Measurements from ENCODE around the gene LRMDA. TPM values are rescaled to one million over a fixed set of nuclear protein-coding genes. Genes with fewer than 3 reads are reported as not detected.

The LRMDA gene
- total RNA-seq, 1 experiment from 2014 or later: 1.2 TPM

GRCh38 chr10:75542084-75542483, 110.7 kb downstream of the LRMDA start:
- no peaks in the 10 kb centered on the region for H4K20me1 ChIP-seq (ENCODE audit: low read length)
- ChIA-PET POLR2A (ENCODE audit: unreplicated experiment) (interaction anchor here (0.7 kb wide), 1 partner anchor 13 kb away, joined by 4 read pairs; no protein-coding TSS in a partner anchor), CTCF (no interaction called here)
- H3K4me2 ChIP-seq (ENCODE audit: low read length): no peak overlapping the region
- H3K9me2 ChIP-seq (replicated peaks; ENCODE audit: low read length): 0 out of 2 replicates have a peak, but pooled peaks cover 12% of the 10 kb centered on the region
- intact Hi-C loops (cut with micrococcal nuclease): no loop called here
- ATAC-seq (no peak), DNase-seq (no peak)
- no peak overlapping the region for H3K27ac ChIP-seq (ENCODE audit: low read length)
- no peaks in the 10 kb centered on the region for H3F3A ChIP-seq (ENCODE audit: low read length, unreplicated experiment)
- no peak overlapping the region for H3K4me3 ChIP-seq (ENCODE audit: low read length)
- no peaks in the 10 kb centered on the region for H3K79me2 ChIP-seq (ENCODE audit: low read length)
- no peak overlapping the region for H2AFZ ChIP-seq (ENCODE audit: low read length)
- no peaks in the 10 kb centered on the region for H3K36me3 ChIP-seq (ENCODE audit: low read depth, low read length)
- H3K27me3 ChIP-seq (ENCODE audit: low read length): peaks cover 56% of the 10 kb centered on the region
- no TSS peak for BruUV-seq (replicated peaks)
- H3K9ac ChIP-seq (ENCODE audit: low read length): no peak overlapping the region
- no peaks in the 10 kb centered on the region for H3K9me3 ChIP-seq (ENCODE audit: low read length)
- H3K4me1 ChIP-seq (ENCODE audit: insufficient read depth, low read length): peaks cover 4% of the 10 kb centered on the region; the same call in 1 of the 2 replicates
- TF ChIP-seq EZH2 (IDR thresholded peaks at IDR 0.05; ENCODE audit: low read length, unreplicated experiment) (no peak), EZH2phosphoT487 (IDR thresholded peaks at IDR 0.05; ENCODE audit: borderline replicate concordance, low read length) (no peak), CTCF (conservative IDR thresholded peaks at IDR 0.05; ENCODE audit: low read depth, low read length) (no peak)

GRCh38 chr10:75542906-75543305, 111.5 kb downstream of the LRMDA start:
- CTCF ChIA-PET: no interaction called here
- 0 out of 2 replicates have a peak, but pooled peaks cover 12% of the 10 kb centered on the region for H3K9me2 ChIP-seq (replicated peaks; ENCODE audit: low read length)
- H2AFZ ChIP-seq (ENCODE audit: low read length): no peak overlapping the region
- H3K4me2 ChIP-seq (ENCODE audit: low read length): no peak overlapping the region
- H3K9ac ChIP-seq (ENCODE audit: low read length): no peak overlapping the region
- DNase-seq (no peak), ATAC-seq (no peak)
- no peaks in the 10 kb centered on the region for H3K79me2 ChIP-seq (ENCODE audit: low read length)
- BruUV-seq (replicated peaks): no TSS peak
- no peaks in the 10 kb centered on the region for H3F3A ChIP-seq (ENCODE audit: low read length, unreplicated experiment)
- no peaks in the 10 kb centered on the region for H3K36me3 ChIP-seq (ENCODE audit: low read depth, low read length)
- intact Hi-C loops (cut with micrococcal nuclease): no loop called here
- H4K20me1 ChIP-seq (ENCODE audit: low read length): no peaks in the 10 kb centered on the region
- peaks cover 55% of the 10 kb centered on the region for H3K27me3 ChIP-seq (ENCODE audit: low read length)
- H3K27ac ChIP-seq (ENCODE audit: low read length): no peak overlapping the region
- no peak overlapping the region for H3K4me3 ChIP-seq (ENCODE audit: low read length)
- peaks cover 10% of the 10 kb centered on the region; the same call in 1 of the 2 replicates for H3K4me1 ChIP-seq (ENCODE audit: insufficient read depth, low read length)
- POLR2A ChIA-PET (ENCODE audit: unreplicated experiment): no interaction called here
- TF ChIP-seq CTCF (conservative IDR thresholded peaks at IDR 0.05; ENCODE audit: low read depth, low read length): no peak
- no peak for TF ChIP-seq EZH2phosphoT487 (IDR thresholded peaks at IDR 0.05; ENCODE audit: borderline replicate concordance, low read length)
- TF ChIP-seq EZH2 (IDR thresholded peaks at IDR 0.05; ENCODE audit: low read length, unreplicated experiment): no peak
- no peaks in the 10 kb centered on the region for H3K9me3 ChIP-seq (ENCODE audit: low read length)

GRCh38 chr10:75544386-75544785, 113.0 kb downstream of the LRMDA start:
- no peak overlapping the region for H2AFZ ChIP-seq (ENCODE audit: low read length)
- H4K20me1 ChIP-seq (ENCODE audit: low read length): no peaks in the 10 kb centered on the region
- no peak overlapping the region for H3K4me3 ChIP-seq (ENCODE audit: low read length)
- H3K36me3 ChIP-seq (ENCODE audit: low read depth, low read length): no peaks in the 10 kb centered on the region
- ATAC-seq (no peak), DNase-seq (no peak)
- no peak overlapping the region for H3K27ac ChIP-seq (ENCODE audit: low read length)
- TF ChIP-seq EZH2 (IDR thresholded peaks at IDR 0.05; ENCODE audit: low read length, unreplicated experiment) (no peak), EZH2phosphoT487 (IDR thresholded peaks at IDR 0.05; ENCODE audit: borderline replicate concordance, low read length) (no peak), CTCF (conservative IDR thresholded peaks at IDR 0.05; ENCODE audit: low read depth, low read length) (no peak)
- peaks cover 10% of the 10 kb centered on the region; the same call in 1 of the 2 replicates for H3K4me1 ChIP-seq (ENCODE audit: insufficient read depth, low read length)
- peaks cover 40% of the 10 kb centered on the region for H3K27me3 ChIP-seq (ENCODE audit: low read length)
- POLR2A ChIA-PET (ENCODE audit: unreplicated experiment): no interaction called here
- no peak overlapping the region for H3K4me2 ChIP-seq (ENCODE audit: low read length)
- CTCF ChIA-PET: no interaction called here
- H3K9me2 ChIP-seq (replicated peaks; ENCODE audit: low read length): 0 out of 2 replicates have a peak, but pooled peaks cover 12% of the 10 kb centered on the region
- BruUV-seq (replicated peaks): no TSS peak
- no peaks in the 10 kb centered on the region for H3K79me2 ChIP-seq (ENCODE audit: low read length)
- no peaks in the 10 kb centered on the region for H3K9me3 ChIP-seq (ENCODE audit: low read length)
- intact Hi-C loops (cut with micrococcal nuclease): no loop called here
- H3F3A ChIP-seq (ENCODE audit: low read length, unreplicated experiment): no peaks in the 10 kb centered on the region
- H3K9ac ChIP-seq (ENCODE audit: low read length): no peak overlapping the region
